ENCODE measurements around the gene HS3ST4. TPM values are rescaled to one million over a fixed set of nuclear protein-coding genes. Genes with fewer than 3 reads are reported as not detected.

HS3ST4 gene
- polyA plus RNA-seq, 1 donor (not counting 4 experiments of a cell fraction or from before 2014, with no cell fraction given) = not detected

DNA sequence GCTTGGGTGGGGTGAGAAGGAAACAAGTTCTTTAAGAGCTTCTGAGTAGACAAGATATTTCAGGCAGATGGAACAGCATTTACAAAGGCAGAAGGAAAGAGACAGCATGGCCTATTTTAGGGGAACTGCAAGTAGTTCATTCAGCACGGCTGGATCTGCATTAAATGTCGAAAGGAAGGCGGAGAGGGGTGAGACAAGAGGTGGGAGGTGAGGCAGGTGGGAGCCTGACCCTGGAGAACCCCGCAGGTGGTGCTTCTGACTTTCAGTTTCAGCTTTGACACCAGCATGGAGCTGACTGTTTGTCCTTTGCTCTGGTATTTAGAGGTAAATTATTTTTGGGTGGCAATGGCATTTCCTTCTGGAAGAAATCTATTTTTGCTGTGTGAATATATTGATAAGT is 194.8 kb downstream of the HS3ST4 start:
- TF ChIP-seq, protein P1, sequence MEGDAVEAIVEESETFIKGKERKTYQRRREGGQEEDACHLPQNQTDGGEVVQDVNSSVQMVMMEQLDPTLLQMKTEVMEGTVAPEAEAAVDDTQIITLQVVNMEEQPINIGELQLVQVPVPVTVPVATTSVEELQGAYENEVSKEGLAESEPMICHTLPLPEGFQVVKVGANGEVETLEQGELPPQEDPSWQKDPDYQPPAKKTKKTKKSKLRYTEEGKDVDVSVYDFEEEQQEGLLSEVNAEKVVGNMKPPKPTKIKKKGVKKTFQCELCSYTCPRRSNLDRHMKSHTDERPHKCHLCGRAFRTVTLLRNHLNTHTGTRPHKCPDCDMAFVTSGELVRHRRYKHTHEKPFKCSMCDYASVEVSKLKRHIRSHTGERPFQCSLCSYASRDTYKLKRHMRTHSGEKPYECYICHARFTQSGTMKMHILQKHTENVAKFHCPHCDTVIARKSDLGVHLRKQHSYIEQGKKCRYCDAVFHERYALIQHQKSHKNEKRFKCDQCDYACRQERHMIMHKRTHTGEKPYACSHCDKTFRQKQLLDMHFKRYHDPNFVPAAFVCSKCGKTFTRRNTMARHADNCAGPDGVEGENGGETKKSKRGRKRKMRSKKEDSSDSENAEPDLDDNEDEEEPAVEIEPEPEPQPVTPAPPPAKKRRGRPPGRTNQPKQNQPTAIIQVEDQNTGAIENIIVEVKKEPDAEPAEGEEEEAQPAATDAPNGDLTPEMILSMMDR (optimal IDR thresholded peaks at IDR 0.05 in 1 of 3, IDR thresholded peaks at IDR 0.05 in 1 of 3, conservative IDR thresholded peaks at IDR 0.05 in 1 of 3; ENCODE audit: extremely low read depth in 1 of 3, insufficient read depth in 2 of 3, low read length in 3 of 3) = no peak
- no peak for TF ChIP-seq EZH2 (IDR thresholded peaks at IDR 0.05; ENCODE audit: low read length)
- Histone ChIP-seq H3K9ac (ENCODE audit: control insufficient read depth, extremely low read depth, insufficient read depth, low read length) (no peak overlapping the region), H3K4me2 (ENCODE audit: control insufficient read depth, extremely low read depth, insufficient read depth, low read depth, low read length) (no peak overlapping the region), H3K4me3 (ENCODE audit: control insufficient read depth in 2 of 3, extremely low read depth in 1 of 3, insufficient read depth in 2 of 3, low read depth in 1 of 3, low read length in 3 of 3) (no peak overlapping the region), H3K9me1 (ENCODE audit: control insufficient read depth, extremely low read depth, insufficient read depth, low read length) (no peaks in the 10 kb centered on the region), H3K79me2 (ENCODE audit: control insufficient read depth, insufficient read depth, low read length) (no peaks in the 10 kb centered on the region), H3K36me3 (ENCODE audit: control insufficient read depth in 2 of 2, extremely low read depth in 1 of 2, insufficient read depth in 2 of 2, low read length in 2 of 2) (no peaks in the 10 kb centered on the region), H4K20me1 (ENCODE audit: control insufficient read depth, extremely low read depth, insufficient read depth, low read length) (no peaks in the 10 kb centered on the region), H3K4me1 (ENCODE audit: control insufficient read depth, extremely low read depth, insufficient read depth, low read length) (no peaks in the 10 kb centered on the region), H2AFZ (ENCODE audit: control insufficient read depth, low read length) (no peak overlapping the region), H3K27ac (ENCODE audit: control insufficient read depth, insufficient read depth, low read length) (no peak overlapping the region), H3K27me3 (ENCODE audit: control insufficient read depth, extremely low read depth, insufficient read depth, low read length) (no peaks in the 10 kb centered on the region), H3K9me3 (ENCODE audit: control insufficient read depth, low read depth, low read length) (peaks cover 2% of the 10 kb centered on the region)
- dilution Hi-C loops (cut with MboI; ENCODE audit: extremely low pct_ligation_motif_present, low sequenced_read_pairs) = no loop called here
- FAIRE-seq (no peak), DNase-seq (ENCODE audit: low read depth, low spot score) (no peak)

DNA sequence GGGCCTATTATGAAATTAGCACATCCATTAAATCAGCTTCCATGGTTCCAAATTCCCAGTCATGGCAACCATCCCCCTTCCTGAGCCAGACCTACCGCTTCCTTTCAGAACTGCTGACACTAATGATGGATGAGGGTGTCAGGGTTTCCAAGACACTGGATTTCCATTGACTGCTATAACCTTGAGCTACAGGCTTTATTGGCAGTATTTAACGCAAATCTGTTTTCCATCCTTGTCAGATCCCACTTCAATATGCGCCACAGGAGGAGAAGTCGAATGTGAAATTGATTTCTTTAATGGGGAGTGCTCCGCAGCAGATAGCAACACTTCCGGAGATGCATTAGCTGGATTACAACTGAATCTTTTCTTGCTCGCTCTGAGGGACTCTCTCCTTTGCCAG is 197.1 kb downstream of the HS3ST4 start:
- Histone ChIP-seq H3K79me2 (ENCODE audit: control insufficient read depth, insufficient read depth, low read length) (no peaks in the 10 kb centered on the region), H3K9ac (ENCODE audit: control insufficient read depth, extremely low read depth, insufficient read depth, low read length) (no peak overlapping the region), H3K4me3 (ENCODE audit: control insufficient read depth in 2 of 3, extremely low read depth in 1 of 3, insufficient read depth in 2 of 3, low read depth in 1 of 3, low read length in 3 of 3) (no peak overlapping the region), H3K9me3 (ENCODE audit: control insufficient read depth, low read depth, low read length) (peaks cover 2% of the 10 kb centered on the region), H3K9me1 (ENCODE audit: control insufficient read depth, extremely low read depth, insufficient read depth, low read length) (no peaks in the 10 kb centered on the region), H3K36me3 (ENCODE audit: control insufficient read depth in 2 of 2, extremely low read depth in 1 of 2, insufficient read depth in 2 of 2, low read length in 2 of 2) (no peaks in the 10 kb centered on the region), H4K20me1 (ENCODE audit: control insufficient read depth, extremely low read depth, insufficient read depth, low read length) (no peaks in the 10 kb centered on the region), H3K4me2 (ENCODE audit: control insufficient read depth, extremely low read depth, insufficient read depth, low read depth, low read length) (no peak overlapping the region), H3K4me1 (ENCODE audit: control insufficient read depth, extremely low read depth, insufficient read depth, low read length) (no peaks in the 10 kb centered on the region), H3K27ac (ENCODE audit: control insufficient read depth, insufficient read depth, low read length) (no peak overlapping the region), H2AFZ (ENCODE audit: control insufficient read depth, low read length) (no peak overlapping the region), H3K27me3 (ENCODE audit: control insufficient read depth, extremely low read depth, insufficient read depth, low read length) (no peaks in the 10 kb centered on the region)
- DNase-seq (ENCODE audit: low read depth, low spot score) (no peak), FAIRE-seq (no peak)
- dilution Hi-C loops (cut with MboI; ENCODE audit: extremely low pct_ligation_motif_present, low sequenced_read_pairs) = no loop called here
- TF ChIP-seq EZH2 (IDR thresholded peaks at IDR 0.05; ENCODE audit: low read length) = no peak
- TF ChIP-seq, protein P1 (optimal IDR thresholded peaks at IDR 0.05 in 1 of 3, IDR thresholded peaks at IDR 0.05 in 1 of 3, conservative IDR thresholded peaks at IDR 0.05 in 1 of 3; ENCODE audit: extremely low read depth in 1 of 3, insufficient read depth in 2 of 3, low read length in 3 of 3) = no peak
